T-helper 1 cell treated with Interleukin-12 subunit alpha and Interleukin-12 subunit beta and Interleukin-4 antibody, amounts not matched to agents 30 ng/mL and 1 ng/mL, for 36 hours (primary cell): ENCODE results near the gene NOL11. TPM values are rescaled to one million over a fixed set of nuclear protein-coding genes. Genes with fewer than 3 reads are reported as not detected.
"Not testable (repeated sequence)": the region's sequence is repeated elsewhere in the genome, so short reads cannot be mapped to it uniquely, and the experiment has no call there.

Experiments
- intact Hi-C: fragments of 100-400 bp; cut with micrococcal nuclease; formaldehyde crosslinking; loops from one replicate; pipeline ENCODE4 v1.15.1; 2024
- total RNA-seq: library from RNA; stranded (reverse); gene quantifications from 2 replicates; pipeline ENCODE4 v1.2.3, GENCODE V29; 2022

NOL11 gene
- total RNA-seq, 1 donor from 2014 or later: 65.8 TPM

DNA sequence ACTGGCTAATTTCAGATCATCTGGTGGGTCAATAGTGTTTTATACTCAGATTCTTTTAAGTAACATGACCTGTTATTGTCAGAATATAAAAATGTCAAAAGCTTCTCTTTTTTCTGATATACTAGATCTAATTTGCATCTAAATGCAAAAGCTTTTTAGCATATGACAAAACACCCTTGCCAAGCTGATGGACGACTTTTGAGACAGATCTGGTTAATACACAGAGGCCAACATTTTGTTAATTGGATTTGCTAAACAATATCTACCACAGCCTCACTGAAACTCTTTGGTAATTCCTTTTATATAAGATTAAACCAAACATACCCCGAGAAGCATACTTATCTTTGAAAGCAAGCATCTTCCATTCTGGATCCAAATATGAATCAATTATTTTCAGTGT lies 10.3 kb upstream of the NOL11 start:
- intact Hi-C loops: no loop called here

GRCh38 chr17:67708378-67708777 lies 9.4 kb upstream of the NOL11 start:
- intact Hi-C loops: no loop called here

- intact Hi-C loops: no loop called here
Observed at GRCh38 chr17:67711916-67712315, 5.8 kb upstream of the NOL11 start.

DNA sequence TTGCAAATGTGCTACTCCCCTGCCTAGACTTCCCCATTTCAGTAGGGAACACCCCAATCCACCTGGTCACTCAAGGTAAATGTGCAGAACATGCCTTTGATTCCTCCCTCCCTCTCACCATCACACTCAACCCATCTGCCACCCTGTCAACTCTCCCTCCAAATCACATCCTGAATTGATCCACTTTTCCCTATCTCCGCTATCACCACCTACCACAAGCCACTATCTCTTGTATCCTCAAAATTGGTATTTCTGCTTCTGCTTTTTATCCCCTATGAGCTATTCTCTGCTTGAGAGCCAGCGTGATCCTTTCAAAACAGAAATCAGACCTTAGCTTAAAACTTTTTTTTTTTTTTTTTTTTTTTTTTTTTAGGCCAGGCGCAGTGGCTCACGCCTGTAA lies 5.4 kb upstream of the NOL11 start:
- intact Hi-C loops: no loop called here

DNA sequence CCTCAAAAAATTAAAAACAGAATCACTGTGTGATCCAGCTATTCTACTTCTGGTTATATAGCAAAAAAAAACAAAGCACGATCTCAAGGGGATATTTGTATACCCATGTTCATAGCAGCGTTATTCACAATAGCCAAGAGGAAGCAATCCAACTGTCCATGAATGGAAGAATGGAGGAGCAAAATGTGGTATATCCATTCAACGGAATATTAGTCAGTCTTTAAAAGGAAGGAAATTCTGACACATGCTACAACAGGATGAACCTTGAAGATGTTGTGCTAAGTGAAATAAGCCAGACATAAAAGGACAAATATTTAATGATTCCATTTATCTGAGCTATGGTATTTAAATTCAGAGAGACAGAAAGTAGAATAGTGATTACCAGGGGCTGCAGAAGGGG lies 4.6 kb upstream of the NOL11 start:
- intact Hi-C loops: no loop called here

- intact Hi-C loops: loop anchor here (2.0 to 5.0 kb wide), 3 partner anchors 28 to 472 kb away; partner anchors contain the start of gene HELZ
Observed at GRCh38 chr17:67716405-67716798, 1.3 kb upstream of the NOL11 start.

GRCh38 chr17:67717192-67717623 lies 528 bp upstream of the NOL11 start:
- intact Hi-C loops: loop anchor here (1.0 to 5.0 kb wide), 9 partner anchors 28 to 740 kb away; partner anchors contain the start of genes BPTF, HELZ, KPNA2 and PSMD12

- intact Hi-C loops: loop anchor here (1.0 to 5.0 kb wide), 2 partner anchors 241 to 745 kb away; no protein-coding TSS in a partner anchor
Observed at GRCh38 chr17:67718325-67718941, 697 bp downstream of the NOL11 start.

GRCh38 chr17:67725373-67725791 lies 7.6 kb downstream of the NOL11 start:
- intact Hi-C loops: no loop called here

- intact Hi-C loops: no loop called here
Observed at GRCh38 chr17:67725807-67726206, 8.1 kb downstream of the NOL11 start.

GRCh38 chr17:67727152-67728039 lies 9.7 kb downstream of the NOL11 start:
- intact Hi-C loops: not testable (repeated sequence)

- intact Hi-C loops: no loop called here
Observed at GRCh38 chr17:67729903-67730302, 12.2 kb downstream of the NOL11 start.

GRCh38 chr17:67730731-67731130 lies 13.0 kb downstream of the NOL11 start:
- intact Hi-C loops: no loop called here

DNA sequence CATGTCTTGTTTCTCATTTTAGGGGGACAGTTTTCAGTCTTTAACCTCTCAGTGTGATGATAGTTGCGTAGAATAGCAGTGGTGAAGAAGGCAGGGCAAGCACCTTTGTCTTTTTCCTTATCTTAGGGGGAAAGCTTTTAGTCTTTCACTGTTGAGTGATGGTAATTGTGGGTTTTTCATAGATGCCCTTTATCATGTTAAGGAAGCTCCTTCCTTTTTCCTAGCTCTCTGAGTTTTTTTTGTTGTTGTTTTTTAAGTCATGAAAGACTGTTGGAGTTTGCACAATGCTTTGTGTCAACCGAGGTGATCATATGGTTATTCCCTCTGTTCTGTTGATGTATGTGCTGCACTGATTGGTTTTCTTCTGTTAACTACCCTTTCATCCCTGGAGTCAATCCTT lies 15.7 kb downstream of the NOL11 start:
- intact Hi-C loops: no loop called here

DNA sequence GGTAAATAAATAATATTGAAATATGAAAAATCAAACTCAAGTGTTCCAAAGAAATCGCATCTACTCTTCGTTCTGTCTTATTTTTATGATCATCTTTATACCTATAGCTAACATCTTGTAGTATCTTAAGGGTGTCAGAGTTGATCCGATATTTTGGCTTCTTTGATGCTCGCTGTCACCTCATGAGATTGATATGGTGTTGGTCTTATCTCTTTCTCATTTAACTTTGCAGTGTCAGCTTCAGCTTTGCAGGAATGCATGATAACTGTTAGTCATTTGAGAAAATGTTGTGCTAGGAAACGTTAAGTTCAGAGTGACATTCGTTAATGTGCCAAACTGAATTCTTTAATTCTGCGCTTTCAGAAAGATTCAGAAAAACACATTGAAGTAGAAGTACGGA lies 19.4 kb downstream of the NOL11 start:
- intact Hi-C loops: no loop called here

DNA sequence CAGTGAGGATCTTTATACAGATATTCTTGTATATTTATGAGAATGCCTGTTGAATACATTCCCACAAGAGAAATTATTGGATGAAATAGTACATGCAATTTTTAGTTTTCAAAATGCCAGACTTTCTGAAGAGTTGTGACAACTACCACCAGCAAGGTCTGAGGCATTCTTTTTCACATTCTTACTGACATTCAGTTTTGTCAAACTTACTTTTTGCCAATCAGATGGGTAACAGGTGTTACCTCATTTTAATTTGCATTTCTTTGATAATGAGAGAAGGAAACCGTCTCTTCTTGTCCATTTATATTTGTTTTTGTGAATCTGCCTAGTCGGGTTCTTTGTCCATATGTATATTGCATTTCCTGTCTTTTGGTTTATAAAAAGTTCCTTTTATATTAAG lies 24.3 kb downstream of the NOL11 start:
- intact Hi-C loops: no loop called here

- intact Hi-C loops: no loop called here
Observed at GRCh38 chr17:67746704-67747571, 29.2 kb downstream of the NOL11 start.

DNA sequence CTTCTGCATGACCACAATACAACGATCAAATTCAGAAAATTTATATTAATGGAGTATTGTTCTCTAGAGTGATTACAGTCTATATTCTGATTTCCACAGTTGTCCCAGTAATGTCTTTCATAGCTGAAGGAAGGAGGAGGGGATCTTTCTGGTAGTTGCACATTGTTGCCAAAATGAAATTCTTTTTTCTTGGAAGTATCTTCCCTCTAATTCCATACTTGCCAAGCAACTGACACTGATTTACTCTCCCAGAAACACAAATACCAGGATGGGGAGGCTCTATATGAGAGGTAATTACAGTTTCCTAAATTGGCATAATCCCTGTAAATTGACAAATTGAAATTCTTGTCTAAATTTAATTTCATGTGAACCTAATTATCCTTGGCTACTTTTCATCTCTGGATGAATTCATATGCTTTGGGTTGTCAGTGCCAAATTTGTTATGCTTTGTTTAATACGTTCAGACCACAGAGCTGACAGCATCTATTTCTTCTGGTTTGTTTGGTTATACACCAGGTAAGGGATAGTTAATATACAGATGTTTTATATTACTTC lies 30.0 kb downstream of the NOL11 start:
- intact Hi-C loops: no loop called here

GRCh38 chr17:67750067-67750466 lies 32.3 kb downstream of the NOL11 start:
- intact Hi-C loops: no loop called here

- intact Hi-C loops: no loop called here
Observed at GRCh38 chr17:67751101-67752074, 33.7 kb downstream of the NOL11 start.
